HEK293 (cell line): ENCODE data around the gene TCEAL4.

Experiments
- GLIS2 ChIP-seq: fragments of 450-650 bp; formaldehyde crosslinking; IDR thresholded peaks from 2 replicates; pipeline ENCODE4 v1.5.1; 2016; ENCODE audit warnings: missing biosample characterization, missing genetic modification characterization
- KLF16 ChIP-seq: fragments of 450-650 bp; formaldehyde crosslinking; IDR thresholded peaks from 2 replicates; pipeline ENCODE4 v1.5.1; 2017; ENCODE audit warnings: missing biosample characterization, missing genetic modification characterization
- KLF7 ChIP-seq: fragments of 450-650 bp; formaldehyde crosslinking; IDR thresholded peaks from 2 replicates; pipeline ENCODE4 v1.5.1; 2016; ENCODE audit warnings: missing biosample characterization, missing genetic modification characterization, borderline replicate concordance
- KLF9 ChIP-seq: fragments of 450-650 bp; formaldehyde crosslinking; IDR thresholded peaks from 2 replicates; pipeline ENCODE4 v1.5.1; 2016; ENCODE audit warnings: missing biosample characterization, missing genetic modification characterization, low read depth
- SP7 ChIP-seq: fragments of 450-650 bp; formaldehyde crosslinking; IDR thresholded peaks from 2 replicates; pipeline ENCODE4 v1.5.1; 2016; ENCODE audit warnings: missing biosample characterization, missing genetic modification characterization
- YY1 ChIP-seq: fragments of 450-650 bp; formaldehyde crosslinking; IDR thresholded peaks from 2 replicates; pipeline ENCODE4 v1.5.1; 2018; ENCODE audit warnings: missing biosample characterization, missing genetic modification characterization
- ZBTB8A ChIP-seq: fragments of 450-650 bp; formaldehyde crosslinking; IDR thresholded peaks from 2 replicates; pipeline ENCODE4 v1.5.1; 2016; ENCODE audit warnings: missing biosample characterization, missing genetic modification characterization
- ZFP37 ChIP-seq: fragments of 450-650 bp; formaldehyde crosslinking; IDR thresholded peaks from 2 replicates; pipeline ENCODE4 v1.5.1; 2016; ENCODE audit warnings: missing biosample characterization, missing genetic modification characterization
- ZIC2 ChIP-seq: fragments of 450-650 bp; formaldehyde crosslinking; IDR thresholded peaks from 2 replicates; pipeline ENCODE4 v1.5.1; 2016; ENCODE audit warnings: missing biosample characterization, missing genetic modification characterization
- ZNF214 ChIP-seq: fragments of 450-650 bp; formaldehyde crosslinking; IDR thresholded peaks from 2 replicates; pipeline ENCODE4 v1.5.1; 2017; ENCODE audit warnings: missing biosample characterization, mild to moderate bottlenecking, missing genetic modification characterization, borderline replicate concordance
- ZNF292 ChIP-seq: fragments of 450-650 bp; formaldehyde crosslinking; IDR thresholded peaks from 2 replicates; pipeline ENCODE4 v1.5.1; 2016; ENCODE audit warnings: low read depth, missing biosample characterization, missing genetic modification characterization, borderline replicate concordance
- ZNF394 ChIP-seq: fragments of 450-650 bp; formaldehyde crosslinking; IDR thresholded peaks from 2 replicates; pipeline ENCODE4 v1.5.1; 2016; ENCODE audit warnings: missing biosample characterization, missing genetic modification characterization, mild to moderate bottlenecking, moderate library complexity, borderline replicate concordance
- ZNF529 ChIP-seq: fragments of 450-650 bp; formaldehyde crosslinking; IDR thresholded peaks from 2 replicates; pipeline ENCODE4 v1.5.1; 2017; ENCODE audit warnings: missing genetic modification characterization, missing biosample characterization; ENCODE audit not compliant: insufficient replicate concordance
- ZNF549 ChIP-seq: fragments of 450-650 bp; IDR thresholded peaks from 2 replicates; pipeline ENCODE4 v1.5.1; 2018; ENCODE audit warnings: missing biosample characterization, missing genetic modification characterization, mild to moderate bottlenecking, inconsistent platforms, moderate library complexity
- ZNF623 ChIP-seq: fragments of 450-650 bp; formaldehyde crosslinking; IDR thresholded peaks from 2 replicates; pipeline ENCODE4 v1.5.1; 2016; ENCODE audit warnings: missing biosample characterization, missing genetic modification characterization
- ZNF658 ChIP-seq: fragments of 450-650 bp; formaldehyde crosslinking; IDR thresholded peaks from 2 replicates; pipeline ENCODE4; 2016; ENCODE audit warnings: missing biosample characterization, missing genetic modification characterization
- ZNF768 ChIP-seq: fragments of 450-650 bp; formaldehyde crosslinking; IDR thresholded peaks from 2 replicates; pipeline ENCODE4 v1.5.1; 2018; ENCODE audit warnings: missing biosample characterization, mild to moderate bottlenecking, missing genetic modification characterization
- ZXDB ChIP-seq: fragments of 450-650 bp; formaldehyde crosslinking; IDR thresholded peaks from 2 replicates; pipeline ENCODE4 v1.5.1; 2016; ENCODE audit warnings: missing biosample characterization, missing genetic modification characterization
- TF ChIP-seq, protein P1 (sequence below): fragments of 450-650 bp; formaldehyde crosslinking; IDR thresholded peaks from 2 replicates; pipeline ENCODE4 v1.5.1; 2016; ENCODE audit warnings: missing biosample characterization, missing genetic modification characterization
- TF ChIP-seq, protein P2 (sequence below): fragments of 450-650 bp; formaldehyde crosslinking; IDR thresholded peaks from 2 replicates; pipeline ENCODE4 v1.5.1; 2016; ENCODE audit warnings: missing biosample characterization, missing genetic modification characterization
- TF ChIP-seq, protein P3 (sequence below): fragments of 450-650 bp; formaldehyde crosslinking; IDR thresholded peaks from 2 replicates; pipeline ENCODE4 v1.5.1; 2016; ENCODE audit warnings: missing biosample characterization, missing genetic modification characterization
- TF ChIP-seq, protein P4 (sequence below): fragments of 450-650 bp; formaldehyde crosslinking; IDR thresholded peaks from 2 replicates; pipeline ENCODE4 v1.5.1; 2016; ENCODE audit warnings: missing biosample characterization, missing genetic modification characterization
- TF ChIP-seq, protein P5 (sequence below): sonication (generic); formaldehyde crosslinking; IDR thresholded peaks from 2 replicates; pipeline ENCODE4 v1.8.1; 2022; ENCODE audit warnings: mild to moderate bottlenecking, moderate library complexity, missing genetic modification reagents
- TF ChIP-seq, protein P6 (sequence below): fragments of 450-650 bp; formaldehyde crosslinking; IDR thresholded peaks from 2 replicates; pipeline ENCODE4 v1.5.1; 2016; ENCODE audit warnings: missing biosample characterization, missing genetic modification characterization
- TF ChIP-seq, protein P7 (sequence below): fragments of 450-650 bp; formaldehyde crosslinking; IDR thresholded peaks from 2 replicates; pipeline ENCODE4 v1.5.1; 2016; ENCODE audit warnings: missing biosample characterization, missing genetic modification characterization

The TCEAL4 gene

DNA sequence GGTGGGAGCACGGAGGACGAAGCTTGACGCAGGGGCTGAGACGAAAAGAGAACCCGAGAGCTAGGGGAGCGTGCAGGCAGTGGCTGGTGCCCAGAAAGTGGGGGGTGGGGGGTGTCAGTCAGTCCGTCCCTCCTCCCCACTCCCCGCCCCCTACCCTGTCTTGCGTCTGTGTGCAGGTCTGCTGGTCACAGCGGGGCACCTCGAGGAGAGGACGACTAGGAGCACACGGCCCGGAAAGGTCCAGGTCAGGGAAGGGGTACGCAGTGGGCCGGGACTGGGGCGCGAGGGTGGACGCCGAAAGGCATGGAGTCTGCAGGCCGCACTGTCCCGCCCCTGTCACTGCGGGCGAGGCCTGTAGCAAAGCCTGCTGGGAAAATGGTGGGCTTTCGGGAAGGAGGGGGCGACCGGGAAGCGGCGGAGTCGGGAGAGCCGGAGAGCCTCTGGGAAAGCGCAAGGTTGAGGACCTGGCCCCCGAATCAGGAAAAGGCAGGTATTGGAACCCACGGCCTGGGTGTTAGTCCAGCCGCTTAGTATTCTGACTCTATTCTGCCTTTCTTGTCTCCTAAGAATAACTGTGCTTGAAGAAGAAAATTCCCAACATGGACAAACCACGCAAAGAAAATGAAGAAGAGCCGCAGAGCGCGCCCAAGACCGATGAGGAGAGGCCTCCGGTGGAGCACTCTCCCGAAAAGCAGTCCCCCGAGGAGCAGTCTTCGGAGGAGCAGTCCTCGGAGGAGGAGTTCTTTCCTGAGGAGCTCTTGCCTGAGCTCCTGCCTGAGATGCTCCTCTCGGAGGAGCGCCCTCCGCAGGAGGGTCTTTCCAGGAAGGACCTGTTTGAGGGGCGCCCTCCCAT, 44.2 kb downstream of the TCEAL4 start (continued):
- peak; percentile 54; the same call in 1 of the 2 replicates for TF ChIP-seq ZBTB8A (tag by site-specific recombination)
- peak; percentile 72; the same call in 1 of the 2 replicates for TF ChIP-seq KLF7 (tag by site-specific recombination)
- TF ChIP-seq ZXDB (tag by site-specific recombination) = peak; percentile 83
- peak; percentile 24; the same call in 1 of the 2 replicates for TF ChIP-seq ZIC2
- peak; percentile 59 for TF ChIP-seq YY1
- no peak for TF ChIP-seq ZNF768
- TF ChIP-seq ZNF549 (tag by site-specific recombination) = no peak
- TF ChIP-seq KLF16 (tag by site-specific recombination) = peak; percentile 94
- no peak for TF ChIP-seq ZNF658 (tag by site-specific recombination)
- TF ChIP-seq, protein P1, sequence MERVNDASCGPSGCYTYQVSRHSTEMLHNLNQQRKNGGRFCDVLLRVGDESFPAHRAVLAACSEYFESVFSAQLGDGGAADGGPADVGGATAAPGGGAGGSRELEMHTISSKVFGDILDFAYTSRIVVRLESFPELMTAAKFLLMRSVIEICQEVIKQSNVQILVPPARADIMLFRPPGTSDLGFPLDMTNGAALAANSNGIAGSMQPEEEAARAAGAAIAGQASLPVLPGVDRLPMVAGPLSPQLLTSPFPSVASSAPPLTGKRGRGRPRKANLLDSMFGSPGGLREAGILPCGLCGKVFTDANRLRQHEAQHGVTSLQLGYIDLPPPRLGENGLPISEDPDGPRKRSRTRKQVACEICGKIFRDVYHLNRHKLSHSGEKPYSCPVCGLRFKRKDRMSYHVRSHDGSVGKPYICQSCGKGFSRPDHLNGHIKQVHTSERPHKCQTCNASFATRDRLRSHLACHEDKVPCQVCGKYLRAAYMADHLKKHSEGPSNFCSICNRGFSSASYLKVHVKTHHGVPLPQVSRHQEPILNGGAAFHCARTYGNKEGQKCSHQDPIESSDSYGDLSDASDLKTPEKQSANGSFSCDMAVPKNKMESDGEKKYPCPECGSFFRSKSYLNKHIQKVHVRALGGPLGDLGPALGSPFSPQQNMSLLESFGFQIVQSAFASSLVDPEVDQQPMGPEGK (tag by site-specific recombination) = peak; percentile 94
- TF ChIP-seq SP7 (tag by site-specific recombination) = peak; percentile 41; the same call in 1 of the 2 replicates
- no peak for TF ChIP-seq ZNF292 (tag by site-specific recombination)
- TF ChIP-seq, protein P2, sequence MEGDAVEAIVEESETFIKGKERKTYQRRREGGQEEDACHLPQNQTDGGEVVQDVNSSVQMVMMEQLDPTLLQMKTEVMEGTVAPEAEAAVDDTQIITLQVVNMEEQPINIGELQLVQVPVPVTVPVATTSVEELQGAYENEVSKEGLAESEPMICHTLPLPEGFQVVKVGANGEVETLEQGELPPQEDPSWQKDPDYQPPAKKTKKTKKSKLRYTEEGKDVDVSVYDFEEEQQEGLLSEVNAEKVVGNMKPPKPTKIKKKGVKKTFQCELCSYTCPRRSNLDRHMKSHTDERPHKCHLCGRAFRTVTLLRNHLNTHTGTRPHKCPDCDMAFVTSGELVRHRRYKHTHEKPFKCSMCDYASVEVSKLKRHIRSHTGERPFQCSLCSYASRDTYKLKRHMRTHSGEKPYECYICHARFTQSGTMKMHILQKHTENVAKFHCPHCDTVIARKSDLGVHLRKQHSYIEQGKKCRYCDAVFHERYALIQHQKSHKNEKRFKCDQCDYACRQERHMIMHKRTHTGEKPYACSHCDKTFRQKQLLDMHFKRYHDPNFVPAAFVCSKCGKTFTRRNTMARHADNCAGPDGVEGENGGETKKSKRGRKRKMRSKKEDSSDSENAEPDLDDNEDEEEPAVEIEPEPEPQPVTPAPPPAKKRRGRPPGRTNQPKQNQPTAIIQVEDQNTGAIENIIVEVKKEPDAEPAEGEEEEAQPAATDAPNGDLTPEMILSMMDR (tag by site-specific recombination) = peak; percentile 91
- TF ChIP-seq KLF9 = peak; percentile 84
- TF ChIP-seq, protein P3, sequence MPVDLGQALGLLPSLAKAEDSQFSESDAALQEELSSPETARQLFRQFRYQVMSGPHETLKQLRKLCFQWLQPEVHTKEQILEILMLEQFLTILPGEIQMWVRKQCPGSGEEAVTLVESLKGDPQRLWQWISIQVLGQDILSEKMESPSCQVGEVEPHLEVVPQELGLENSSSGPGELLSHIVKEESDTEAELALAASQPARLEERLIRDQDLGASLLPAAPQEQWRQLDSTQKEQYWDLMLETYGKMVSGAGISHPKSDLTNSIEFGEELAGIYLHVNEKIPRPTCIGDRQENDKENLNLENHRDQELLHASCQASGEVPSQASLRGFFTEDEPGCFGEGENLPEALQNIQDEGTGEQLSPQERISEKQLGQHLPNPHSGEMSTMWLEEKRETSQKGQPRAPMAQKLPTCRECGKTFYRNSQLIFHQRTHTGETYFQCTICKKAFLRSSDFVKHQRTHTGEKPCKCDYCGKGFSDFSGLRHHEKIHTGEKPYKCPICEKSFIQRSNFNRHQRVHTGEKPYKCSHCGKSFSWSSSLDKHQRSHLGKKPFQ (tag by site-specific recombination) = no peak
- TF ChIP-seq, protein P4, sequence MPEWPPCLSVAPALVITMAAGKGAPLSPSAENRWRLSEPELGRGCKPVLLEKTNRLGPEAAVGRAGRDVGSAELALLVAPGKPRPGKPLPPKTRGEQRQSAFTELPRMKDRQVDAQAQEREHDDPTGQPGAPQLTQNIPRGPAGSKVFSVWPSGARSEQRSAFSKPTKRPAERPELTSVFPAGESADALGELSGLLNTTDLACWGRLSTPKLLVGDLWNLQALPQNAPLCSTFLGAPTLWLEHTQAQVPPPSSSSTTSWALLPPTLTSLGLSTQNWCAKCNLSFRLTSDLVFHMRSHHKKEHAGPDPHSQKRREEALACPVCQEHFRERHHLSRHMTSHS (tag by site-specific recombination) = no peak
- no peak for TF ChIP-seq ZNF623 (tag by site-specific recombination)
- TF ChIP-seq, protein P5, sequence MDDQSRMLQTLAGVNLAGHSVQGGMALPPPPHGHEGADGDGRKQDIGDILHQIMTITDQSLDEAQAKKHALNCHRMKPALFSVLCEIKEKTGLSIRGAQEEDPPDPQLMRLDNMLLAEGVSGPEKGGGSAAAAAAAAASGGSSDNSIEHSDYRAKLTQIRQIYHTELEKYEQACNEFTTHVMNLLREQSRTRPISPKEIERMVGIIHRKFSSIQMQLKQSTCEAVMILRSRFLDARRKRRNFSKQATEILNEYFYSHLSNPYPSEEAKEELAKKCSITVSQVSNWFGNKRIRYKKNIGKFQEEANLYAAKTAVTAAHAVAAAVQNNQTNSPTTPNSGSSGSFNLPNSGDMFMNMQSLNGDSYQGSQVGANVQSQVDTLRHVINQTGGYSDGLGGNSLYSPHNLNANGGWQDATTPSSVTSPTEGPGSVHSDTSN (CRISPR knock-in tag) = 0 out of 2 replicates have a peak, but pooled peaks have one; percentile 32
- TF ChIP-seq, protein P6, sequence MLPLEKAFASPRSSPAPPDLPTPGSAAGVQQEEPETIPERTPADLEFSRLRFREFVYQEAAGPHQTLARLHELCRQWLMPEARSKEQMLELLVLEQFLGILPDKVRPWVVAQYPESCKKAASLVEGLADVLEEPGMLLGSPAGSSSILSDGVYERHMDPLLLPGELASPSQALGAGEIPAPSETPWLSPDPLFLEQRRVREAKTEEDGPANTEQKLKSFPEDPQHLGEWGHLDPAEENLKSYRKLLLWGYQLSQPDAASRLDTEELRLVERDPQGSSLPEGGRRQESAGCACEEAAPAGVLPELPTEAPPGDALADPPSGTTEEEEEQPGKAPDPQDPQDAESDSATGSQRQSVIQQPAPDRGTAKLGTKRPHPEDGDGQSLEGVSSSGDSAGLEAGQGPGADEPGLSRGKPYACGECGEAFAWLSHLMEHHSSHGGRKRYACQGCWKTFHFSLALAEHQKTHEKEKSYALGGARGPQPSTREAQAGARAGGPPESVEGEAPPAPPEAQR (tag by site-specific recombination) = no peak
- TF ChIP-seq GLIS2 = peak; percentile 75
- TF ChIP-seq ZNF529 (tag by site-specific recombination) = no peak
- TF ChIP-seq ZNF394 (tag by site-specific recombination) = 0 out of 2 replicates have a peak, but pooled peaks have one; percentile 28
- TF ChIP-seq ZFP37 (tag by site-specific recombination) = no peak
- no peak for TF ChIP-seq ZNF214
- TF ChIP-seq, protein P7, sequence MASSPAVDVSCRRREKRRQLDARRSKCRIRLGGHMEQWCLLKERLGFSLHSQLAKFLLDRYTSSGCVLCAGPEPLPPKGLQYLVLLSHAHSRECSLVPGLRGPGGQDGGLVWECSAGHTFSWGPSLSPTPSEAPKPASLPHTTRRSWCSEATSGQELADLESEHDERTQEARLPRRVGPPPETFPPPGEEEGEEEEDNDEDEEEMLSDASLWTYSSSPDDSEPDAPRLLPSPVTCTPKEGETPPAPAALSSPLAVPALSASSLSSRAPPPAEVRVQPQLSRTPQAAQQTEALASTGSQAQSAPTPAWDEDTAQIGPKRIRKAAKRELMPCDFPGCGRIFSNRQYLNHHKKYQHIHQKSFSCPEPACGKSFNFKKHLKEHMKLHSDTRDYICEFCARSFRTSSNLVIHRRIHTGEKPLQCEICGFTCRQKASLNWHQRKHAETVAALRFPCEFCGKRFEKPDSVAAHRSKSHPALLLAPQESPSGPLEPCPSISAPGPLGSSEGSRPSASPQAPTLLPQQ (tag by site-specific recombination) = peak; percentile 36; the same call in 1 of the 2 replicates
- TF ChIP-seq, all 188 proteins: peak for 42
